KBM-7 (cell line): ENCODE data around the gene TRHDE.
"Not testable (repeated sequence)": the region's sequence is repeated elsewhere in the genome, so short reads cannot be mapped to it uniquely, and the experiment has no call there.

Experiments
- DNase-seq: peaks from one replicate; pipeline ENCODE4 v3.0.0-alpha.2; 2015
- in situ Hi-C: fragments of 300-500 bp; cut with MboI; formaldehyde crosslinking; loops from 2 replicates; pipeline ENCODE4 v1.14.3; 2020; ENCODE audit warnings: low sequenced_read_pairs, low pct_unique_long_range_greater_than_20kb, mixed read lengths

TRHDE gene

DNA sequence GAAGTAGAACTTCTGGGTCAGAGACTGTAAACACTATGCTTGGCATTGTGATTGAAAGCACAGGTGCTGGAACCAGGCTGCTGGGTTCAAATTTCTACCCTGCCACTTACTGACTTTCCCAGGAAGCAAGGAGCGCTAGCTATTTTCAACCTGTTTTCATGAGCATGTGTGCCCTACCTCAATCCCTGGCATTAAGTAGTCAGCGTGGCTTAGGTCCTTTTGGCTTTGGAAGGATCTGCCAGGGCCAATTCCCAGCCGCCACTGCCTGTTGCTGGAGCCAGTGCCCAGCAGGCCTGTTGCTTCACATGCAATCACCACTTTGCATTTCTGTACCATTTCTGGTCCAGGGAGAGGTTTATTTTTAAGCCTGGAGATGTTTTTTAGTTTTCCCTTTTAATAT, 196.3 kb downstream of the TRHDE start:
- no peak for DNase-seq
- in situ Hi-C loops = no loop called here

GRCh38 chr12:72471806-72472205, 199.6 kb downstream of the TRHDE start:
- in situ Hi-C loops = no loop called here
- DNase-seq = no peak

DNA sequence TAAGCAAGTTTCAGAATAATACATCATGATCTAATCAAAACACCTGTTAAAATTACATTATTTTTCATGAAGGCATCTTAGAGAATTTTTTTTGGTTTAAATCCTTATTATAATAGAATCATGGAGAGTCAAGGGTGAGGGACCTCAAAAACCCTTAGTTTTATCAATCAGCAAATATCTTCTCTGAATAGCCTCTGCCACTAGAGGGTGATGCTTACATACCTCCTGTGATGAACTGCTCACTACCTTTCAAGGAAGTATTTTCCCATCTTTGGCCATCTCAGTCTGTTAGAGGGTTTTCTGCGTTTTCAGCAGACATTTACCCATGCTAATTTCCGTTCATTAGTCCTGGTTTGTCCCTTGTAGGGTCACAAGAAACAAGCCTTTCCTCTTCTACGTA, 200.2 kb downstream of the TRHDE start:
- no peak for DNase-seq
- in situ Hi-C loops = no loop called here

DNA sequence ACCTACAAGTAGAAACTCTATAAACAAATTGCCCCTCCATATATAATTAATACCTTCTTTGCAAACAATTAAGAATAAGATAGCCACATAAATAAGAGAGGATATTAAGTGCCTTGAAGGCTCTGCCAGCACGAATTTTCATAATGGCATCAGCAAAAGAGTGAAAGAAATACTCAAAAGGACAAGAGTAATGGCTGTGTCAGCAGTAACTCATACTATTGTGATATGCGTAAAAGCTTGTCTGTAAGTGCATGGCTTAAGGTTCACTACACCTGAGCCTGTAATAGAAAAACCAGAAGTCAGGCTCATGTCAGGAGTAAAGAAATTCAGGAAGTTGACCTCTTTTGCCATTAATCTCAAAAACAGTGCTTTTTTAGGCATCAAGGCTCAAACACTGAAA, 204.1 kb downstream of the TRHDE start:
- no peak for DNase-seq
- in situ Hi-C loops = no loop called here

DNA sequence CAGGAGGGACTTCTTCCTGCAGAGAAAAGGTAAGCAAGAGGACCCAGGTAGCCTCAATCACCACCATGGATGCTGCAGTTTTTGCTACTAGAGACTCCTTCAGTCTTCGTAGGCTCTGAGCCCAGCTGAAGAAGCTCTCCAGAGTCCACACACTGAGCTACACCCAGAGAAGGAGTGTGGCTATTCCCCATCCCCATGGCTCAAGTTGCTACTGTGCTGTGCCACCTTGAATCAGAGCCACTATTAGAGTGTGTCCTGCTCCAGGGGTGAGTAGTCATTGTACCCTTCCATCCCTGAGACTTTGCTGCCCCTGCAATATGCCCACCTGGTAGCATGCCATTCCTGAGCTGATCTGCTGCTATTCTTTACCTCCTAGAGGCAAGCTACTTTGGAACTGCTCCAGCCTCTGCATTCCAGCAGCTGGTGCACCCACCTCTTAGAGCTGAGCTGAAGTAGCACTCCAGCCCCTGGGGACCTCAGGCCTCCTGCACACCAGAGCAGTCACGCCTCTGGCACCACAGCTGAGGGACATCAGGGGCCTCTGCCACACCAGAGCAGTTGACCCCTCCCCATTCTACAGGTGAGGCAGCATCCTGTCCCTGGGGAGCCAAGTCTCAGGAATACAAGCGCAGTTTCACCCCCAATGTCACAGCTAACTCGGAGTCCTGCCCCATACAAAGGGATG, 213.0 kb downstream of the TRHDE start:
- in situ Hi-C loops = no loop called here
- DNase-seq = no peak

GRCh38 chr12:72491426-72491825, 219.3 kb downstream of the TRHDE start:
- DNase-seq = no peak
- in situ Hi-C loops = no loop called here

- no peak for DNase-seq
- in situ Hi-C loops = no loop called here
Observed at GRCh38 chr12:72493407-72493806, 221.2 kb downstream of the TRHDE start.

DNA sequence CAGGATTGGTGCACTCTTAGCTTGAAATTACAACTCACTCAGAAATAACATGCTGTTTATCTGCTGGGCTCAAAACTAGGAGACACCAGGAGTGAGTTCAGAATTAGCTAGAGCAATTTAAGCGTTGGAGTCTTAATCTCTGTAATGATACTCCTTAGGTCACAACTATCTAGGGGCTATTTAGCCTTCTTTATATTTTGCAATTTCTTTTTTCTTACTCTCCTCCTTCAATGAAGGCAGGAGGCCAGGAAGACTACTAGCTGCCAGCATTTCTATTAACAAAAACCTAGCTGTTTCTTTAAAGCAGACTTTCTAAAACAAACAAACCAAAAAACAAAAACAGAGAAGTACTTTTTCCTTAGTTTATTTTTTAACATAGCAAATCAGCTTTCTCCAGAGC, 226.2 kb downstream of the TRHDE start:
- in situ Hi-C loops = no loop called here

DNA sequence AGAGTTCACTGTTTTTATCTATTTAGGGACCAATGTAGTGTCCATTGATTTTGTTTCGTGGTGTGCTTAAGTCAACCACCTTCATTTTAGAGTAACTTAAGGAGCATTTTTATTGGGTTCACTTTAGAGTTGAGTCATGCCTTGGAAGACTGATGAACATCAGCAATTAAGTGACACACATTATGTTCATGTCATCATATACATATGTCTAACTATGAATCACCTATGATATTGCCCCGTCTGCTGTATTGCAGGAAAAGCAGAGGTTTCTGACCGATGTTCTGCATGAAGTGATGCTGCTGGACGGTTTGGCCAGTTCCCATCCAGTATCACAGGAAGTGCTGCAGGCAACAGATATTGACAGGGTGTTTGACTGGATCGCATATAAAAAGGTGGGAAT, 227.1 kb downstream of the TRHDE start:
- DNase-seq = no peak
- in situ Hi-C loops = no loop called here

More for the DNA sequence above, 226.2 kb downstream of the TRHDE start:
- no peak for DNase-seq

DNA sequence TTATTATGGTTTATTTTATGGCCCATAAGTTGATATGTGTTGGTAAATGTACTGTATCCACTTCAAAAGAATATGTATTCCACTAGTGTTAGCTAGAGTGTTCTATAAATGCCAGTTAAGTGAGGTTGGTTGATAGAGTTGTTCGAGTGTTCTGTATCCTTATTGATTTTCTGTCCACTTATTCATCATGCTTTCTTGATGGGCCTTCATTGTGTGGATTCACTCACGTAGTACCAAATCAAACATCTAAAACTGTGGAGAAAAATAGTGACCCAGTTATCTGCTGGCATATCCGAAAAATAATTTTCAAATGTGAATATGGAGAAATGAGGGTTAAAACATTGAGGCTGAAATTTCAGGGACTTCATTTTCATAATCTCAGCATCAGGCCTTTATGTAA, 230.4 kb downstream of the TRHDE start:
- no peak for DNase-seq
- in situ Hi-C loops = no loop called here

- DNase-seq = no peak
- in situ Hi-C loops = no loop called here
Observed at GRCh38 chr12:72505227-72505626, 233.1 kb downstream of the TRHDE start.

DNA sequence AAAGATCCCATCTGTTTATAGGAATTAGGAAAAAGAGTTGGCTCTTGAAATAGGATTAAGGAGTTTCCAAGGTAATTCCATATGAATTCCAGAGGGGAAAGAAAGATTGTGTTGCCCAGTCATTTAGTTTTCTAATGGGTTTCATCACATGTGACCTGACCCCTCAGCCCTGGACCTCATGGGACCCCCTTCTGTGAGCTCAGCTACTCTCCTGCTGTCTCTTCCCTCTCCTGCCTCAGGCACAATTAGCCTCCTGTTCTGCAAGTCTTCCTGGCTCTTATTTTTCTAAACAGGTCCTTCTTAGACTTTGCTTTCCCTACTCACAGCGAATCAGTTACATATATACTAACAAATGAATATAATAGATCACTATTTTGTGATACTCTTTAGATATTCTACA, 237.7 kb downstream of the TRHDE start:
- in situ Hi-C loops = no loop called here
- no peak for DNase-seq

DNA sequence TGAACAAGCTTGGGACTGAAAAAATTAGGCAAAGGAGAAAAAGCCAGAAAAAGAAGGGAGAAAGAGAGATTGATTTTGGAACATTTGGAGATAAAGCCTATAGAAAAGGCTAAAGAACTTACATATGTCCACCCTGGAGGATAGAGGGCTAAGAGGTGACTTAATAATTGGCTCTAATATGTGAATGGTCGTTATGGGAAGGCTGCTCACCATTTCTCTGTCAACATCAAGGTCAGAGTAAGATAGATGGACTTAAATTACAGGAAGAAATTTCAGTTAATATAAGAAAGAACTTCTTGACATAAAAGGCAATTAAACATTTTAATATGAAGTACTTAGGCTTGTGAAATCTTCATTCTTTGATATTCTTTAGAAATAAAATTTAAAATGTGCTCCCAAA, 238.6 kb downstream of the TRHDE start:
- in situ Hi-C loops = no loop called here
- DNase-seq = no peak

DNA sequence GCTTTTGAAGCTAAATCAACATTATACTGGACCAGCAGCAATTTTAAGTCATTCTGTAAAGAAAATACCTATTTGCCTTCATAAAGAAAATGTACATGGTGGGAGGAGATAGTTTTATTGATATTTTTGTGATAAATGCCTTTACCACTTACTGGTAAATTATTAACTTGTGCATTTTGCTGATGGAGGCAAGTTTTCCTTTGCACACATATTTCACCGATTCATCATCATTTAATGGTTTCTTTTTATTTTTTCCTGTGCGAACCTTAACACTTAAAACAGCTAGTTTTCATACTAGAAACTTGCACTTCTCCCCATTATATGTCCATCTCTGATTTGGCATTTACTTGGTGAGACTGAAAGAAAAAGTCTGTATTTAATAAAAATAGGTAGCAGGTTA, 239.3 kb downstream of the TRHDE start:
- DNase-seq = no peak
- in situ Hi-C loops = no loop called here

DNA sequence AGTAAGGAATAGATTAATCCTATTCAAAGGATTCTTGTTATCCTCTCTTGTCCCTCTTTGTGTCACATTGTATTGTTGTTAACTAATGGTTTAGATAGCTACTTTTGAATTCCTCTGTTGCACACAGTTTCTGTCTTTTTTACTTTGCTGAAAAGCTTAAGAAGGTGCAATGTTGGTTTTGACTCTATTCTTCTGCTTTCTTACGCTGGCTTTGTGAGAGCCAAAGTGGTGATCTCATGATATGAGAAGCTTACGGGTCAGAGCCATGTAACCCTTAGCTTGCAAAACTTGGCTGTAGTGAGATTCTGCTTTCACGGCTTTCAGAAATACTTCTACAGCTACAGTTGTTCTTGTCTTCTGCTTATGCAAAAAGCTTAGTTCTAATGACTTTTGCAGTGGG, 239.7 kb downstream of the TRHDE start:
- no peak for DNase-seq
- in situ Hi-C loops = no loop called here

GRCh38 chr12:72520044-72520678, 248.0 kb downstream of the TRHDE start:
- DNase-seq, in situ Hi-C loops: not testable (repeated sequence)

DNA sequence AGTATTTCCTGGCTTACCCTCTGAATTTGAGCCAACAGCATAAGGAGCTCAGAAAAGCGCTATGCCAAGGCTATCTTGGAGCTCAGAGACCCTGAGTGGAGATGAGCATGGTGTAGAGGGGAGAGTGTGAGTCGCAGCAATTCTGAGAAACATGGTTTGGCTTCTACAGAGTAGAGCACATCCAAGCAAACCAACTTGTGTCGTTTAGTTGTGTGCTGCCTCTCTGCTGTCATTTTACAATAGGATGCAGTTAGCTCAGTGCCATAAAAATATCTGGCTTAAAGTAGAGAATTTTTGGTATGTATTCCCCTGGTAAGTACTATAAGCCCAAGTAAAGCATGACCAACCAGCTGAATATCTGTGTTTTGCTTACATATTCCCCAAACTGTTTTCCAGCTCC, 249.2 kb downstream of the TRHDE start:
- in situ Hi-C loops = no loop called here
- no peak for DNase-seq

DNA sequence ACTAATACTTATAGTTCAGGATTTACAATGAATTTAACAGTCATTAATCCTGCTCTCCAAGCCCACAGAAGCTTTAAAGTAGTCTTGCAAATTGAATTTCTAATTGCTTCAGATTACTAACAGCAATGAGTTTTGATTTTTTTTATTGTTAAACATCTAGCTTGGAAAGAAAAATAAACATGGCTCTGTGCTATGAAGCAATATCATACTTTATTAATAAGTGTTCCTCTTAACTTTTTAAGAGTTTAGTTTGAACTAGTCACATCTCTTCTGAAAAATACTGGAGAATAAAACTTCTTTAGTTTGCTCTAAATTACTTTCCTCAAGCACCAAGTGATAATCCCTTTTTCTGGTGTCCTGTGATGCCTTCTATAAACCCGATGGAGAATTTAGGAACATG, 250.2 kb downstream of the TRHDE start:
- no peak for DNase-seq
- in situ Hi-C loops = no loop called here

- in situ Hi-C loops = no loop called here
- no peak for DNase-seq
Observed at GRCh38 chr12:72523754-72524153, 251.6 kb downstream of the TRHDE start.

DNA sequence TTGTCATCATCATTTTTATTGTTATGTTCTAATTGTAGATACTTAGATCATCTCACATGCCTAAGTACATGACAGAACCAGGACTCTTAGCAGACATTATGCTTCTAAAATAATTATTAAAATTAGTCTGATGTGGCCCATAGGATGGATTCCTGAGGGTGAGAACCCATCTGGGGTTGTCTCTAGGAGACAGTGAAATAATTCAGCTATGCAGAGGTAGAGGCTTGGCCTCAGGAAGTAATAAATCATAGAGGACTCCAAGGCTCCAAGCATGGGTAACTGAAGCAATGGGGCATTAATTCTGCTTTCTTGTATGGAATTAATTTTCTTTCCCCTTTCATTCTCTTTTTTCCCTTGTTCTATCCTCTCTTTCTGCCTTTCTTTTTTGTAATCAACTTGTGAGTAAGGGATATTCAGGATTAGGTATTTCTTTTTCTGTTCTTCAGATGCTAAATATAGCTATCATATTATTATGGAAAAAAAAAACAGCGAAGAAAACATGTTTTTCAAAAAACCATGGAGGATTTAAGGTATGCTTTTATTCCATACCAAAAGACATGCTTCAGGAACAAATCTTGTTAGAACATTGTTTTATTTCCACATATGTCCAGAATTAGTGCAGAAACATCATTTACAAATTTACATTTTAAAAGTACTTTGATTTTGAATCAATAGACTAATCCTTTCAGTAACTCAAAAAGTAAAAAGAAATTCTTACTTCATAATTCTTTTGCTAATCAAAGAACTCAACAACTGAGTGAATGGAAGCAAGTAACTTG, 263.2 kb downstream of the TRHDE start:
- DNase-seq = no peak
- in situ Hi-C loops = no loop called here
